22Rv1 (cell line): ENCODE results near the gene EIF4G3.

Experiments
- CTCF ChIP-seq: fragments of 450-650 bp; IDR thresholded peaks from 2 replicates; pipeline ENCODE4 v1.5.1; 2017; ENCODE audit warnings: mild to moderate bottlenecking
- ZFX ChIP-seq: fragments of 450-650 bp; IDR thresholded peaks from 2 replicates; pipeline ENCODE4 v1.6.1; 2017; ENCODE audit warnings: antibody characterized with exemption, borderline replicate concordance

GRCh38 chr1:20848162-20848561 is 328.5 kb downstream of the EIF4G3 start:
- TF ChIP-seq CTCF (no peak), ZFX (no peak)
